ENCODE data around the gene PI4KA. TPM values are rescaled to one million over a fixed set of nuclear protein-coding genes. Genes with fewer than 3 reads are reported as not detected.
A peak's percentile ranks its signal among the peaks of the same experiment; 100 is the strongest.

Gene PI4KA
- total RNA-seq, 1 donor from 2014 or later, result 24.1 TPM

GRCh38 chr22:20786048-20786447 lies 72.6 kb downstream of the PI4KA start:
- TF ChIP-seq, protein P1, sequence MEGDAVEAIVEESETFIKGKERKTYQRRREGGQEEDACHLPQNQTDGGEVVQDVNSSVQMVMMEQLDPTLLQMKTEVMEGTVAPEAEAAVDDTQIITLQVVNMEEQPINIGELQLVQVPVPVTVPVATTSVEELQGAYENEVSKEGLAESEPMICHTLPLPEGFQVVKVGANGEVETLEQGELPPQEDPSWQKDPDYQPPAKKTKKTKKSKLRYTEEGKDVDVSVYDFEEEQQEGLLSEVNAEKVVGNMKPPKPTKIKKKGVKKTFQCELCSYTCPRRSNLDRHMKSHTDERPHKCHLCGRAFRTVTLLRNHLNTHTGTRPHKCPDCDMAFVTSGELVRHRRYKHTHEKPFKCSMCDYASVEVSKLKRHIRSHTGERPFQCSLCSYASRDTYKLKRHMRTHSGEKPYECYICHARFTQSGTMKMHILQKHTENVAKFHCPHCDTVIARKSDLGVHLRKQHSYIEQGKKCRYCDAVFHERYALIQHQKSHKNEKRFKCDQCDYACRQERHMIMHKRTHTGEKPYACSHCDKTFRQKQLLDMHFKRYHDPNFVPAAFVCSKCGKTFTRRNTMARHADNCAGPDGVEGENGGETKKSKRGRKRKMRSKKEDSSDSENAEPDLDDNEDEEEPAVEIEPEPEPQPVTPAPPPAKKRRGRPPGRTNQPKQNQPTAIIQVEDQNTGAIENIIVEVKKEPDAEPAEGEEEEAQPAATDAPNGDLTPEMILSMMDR (conservative IDR thresholded peaks at IDR 0.05; ENCODE audit: low read depth, low read length), result no peak
- H3K4me3 ChIP-seq (ENCODE audit: low read depth, low read length), result no peak overlapping the region
- DNase-seq (ENCODE audit: low read depth), result no peak

DNA sequence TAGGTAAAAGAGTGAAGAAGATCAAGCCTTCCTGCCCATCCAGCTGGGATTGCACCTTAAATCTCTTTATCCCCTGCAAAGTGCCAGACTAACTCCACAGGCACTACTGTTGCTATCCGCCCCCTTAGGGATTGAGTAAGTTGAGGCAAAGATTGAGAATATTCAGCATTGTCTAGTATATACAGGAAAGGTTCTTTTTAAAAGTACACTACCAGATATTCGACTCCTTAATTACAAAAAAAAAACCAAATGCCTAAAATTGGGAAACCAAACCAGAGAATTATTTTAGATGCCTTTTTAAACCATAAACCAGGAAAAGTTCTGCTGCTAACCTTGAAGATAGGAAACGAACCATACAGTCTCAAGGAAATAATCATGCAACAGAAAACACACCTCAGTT lies 73.2 kb downstream of the PI4KA start:
- TF ChIP-seq, protein P1 (conservative IDR thresholded peaks at IDR 0.05; ENCODE audit: low read depth, low read length), result no peak
- no peak overlapping the region for H3K4me3 ChIP-seq (ENCODE audit: low read depth, low read length)
- DNase-seq (ENCODE audit: low read depth), result no peak

GRCh38 chr22:20783844-20784723 lies 74.5 kb downstream of the PI4KA start:
- DNase-seq (ENCODE audit: low read depth), result no peak
- TF ChIP-seq, protein P1 (conservative IDR thresholded peaks at IDR 0.05; ENCODE audit: low read depth, low read length), result peak; percentile 79
- H3K4me3 ChIP-seq (ENCODE audit: low read depth, low read length), result no peak overlapping the region

GRCh38 chr22:20783300-20783673 lies 75.3 kb downstream of the PI4KA start:
- no peak for DNase-seq (ENCODE audit: low read depth)
- H3K4me3 ChIP-seq (ENCODE audit: low read depth, low read length), result no peak overlapping the region
- TF ChIP-seq, protein P1 (conservative IDR thresholded peaks at IDR 0.05; ENCODE audit: low read depth, low read length), result no peak

- TF ChIP-seq, protein P1 (conservative IDR thresholded peaks at IDR 0.05; ENCODE audit: low read depth, low read length), result no peak
- DNase-seq (ENCODE audit: low read depth), result no peak
- H3K4me3 ChIP-seq (ENCODE audit: low read depth, low read length), result no peak overlapping the region
Measured at GRCh38 chr22:20782596-20783299, 75.9 kb downstream of the PI4KA start.

DNA sequence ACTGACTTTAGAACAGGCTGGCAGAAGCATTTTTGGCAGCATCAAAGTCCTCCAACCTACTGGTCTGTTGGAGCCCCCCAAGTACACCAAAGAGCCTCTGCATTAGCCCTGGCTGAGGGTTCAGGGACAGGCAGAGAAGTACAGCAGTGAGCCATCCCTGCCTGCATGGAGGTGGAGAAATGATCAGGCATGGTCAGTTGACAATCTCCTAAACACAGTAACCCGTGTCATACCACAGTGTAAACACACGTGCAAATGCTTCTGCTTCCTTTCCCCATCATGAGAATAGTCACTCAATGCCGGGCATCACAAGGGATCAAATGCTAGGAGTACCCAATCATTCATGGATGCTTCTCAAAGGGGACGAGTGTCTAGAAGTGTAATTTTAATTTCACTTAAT lies 76.5 kb downstream of the PI4KA start:
- DNase-seq (ENCODE audit: low read depth), result no peak
- TF ChIP-seq, protein P1 (conservative IDR thresholded peaks at IDR 0.05; ENCODE audit: low read depth, low read length), result no peak
- no peak overlapping the region for H3K4me3 ChIP-seq (ENCODE audit: low read depth, low read length)
